ENCODE results near the gene CYP2W1.

CYP2W1 gene

DNA sequence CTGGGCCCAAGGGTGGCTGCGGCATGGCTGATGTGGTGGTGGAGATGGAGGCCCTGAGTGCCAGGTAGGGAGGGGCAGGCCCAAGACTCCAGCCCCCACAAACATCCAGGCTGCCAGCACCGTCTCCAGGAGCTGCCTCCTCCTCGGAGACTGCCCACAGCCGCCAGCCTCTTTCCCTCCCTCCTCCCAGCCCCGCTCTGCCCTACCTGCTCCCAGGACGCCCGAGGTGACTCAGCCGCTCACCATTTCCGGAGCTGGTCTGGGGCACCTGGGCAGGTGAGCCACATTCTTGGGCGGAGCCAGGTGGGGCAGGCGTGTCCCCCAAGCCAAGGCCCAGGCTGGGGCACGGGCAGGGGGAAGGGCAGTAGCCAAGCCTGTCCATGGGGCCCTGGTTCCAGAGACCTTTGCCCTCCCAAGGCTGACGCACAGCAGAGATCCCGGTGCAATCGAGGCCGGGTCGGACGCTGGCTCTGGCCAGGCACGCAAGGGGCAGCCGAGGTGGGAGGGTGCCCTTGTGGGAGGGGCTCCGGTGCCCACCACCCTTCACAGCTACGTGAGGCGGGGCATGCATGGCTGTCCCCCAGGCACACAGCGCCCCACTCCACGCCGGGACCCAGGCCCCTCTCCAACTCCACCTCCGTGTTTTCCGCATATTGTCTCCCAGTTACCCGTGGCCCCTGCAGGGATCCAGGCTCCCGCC, 37.3 kb upstream of the CYP2W1 start:
- no peak for DNase-seq
- peaks cover 19% of the 10 kb centered on the region for H3K4me1 Mint-ChIP-seq (ENCODE audit: low read depth)
- peaks cover 3% of the 10 kb centered on the region for H3K9me3 Mint-ChIP-seq
- peaks cover 25% of the 10 kb centered on the region for H3K36me3 Mint-ChIP-seq (ENCODE audit: low read depth)
- no peak overlapping the region for H3K4me3 Mint-ChIP-seq
- no peaks in the 10 kb centered on the region for H3K27me3 Mint-ChIP-seq
- H3K27ac Mint-ChIP-seq: no peak overlapping the region

DNA sequence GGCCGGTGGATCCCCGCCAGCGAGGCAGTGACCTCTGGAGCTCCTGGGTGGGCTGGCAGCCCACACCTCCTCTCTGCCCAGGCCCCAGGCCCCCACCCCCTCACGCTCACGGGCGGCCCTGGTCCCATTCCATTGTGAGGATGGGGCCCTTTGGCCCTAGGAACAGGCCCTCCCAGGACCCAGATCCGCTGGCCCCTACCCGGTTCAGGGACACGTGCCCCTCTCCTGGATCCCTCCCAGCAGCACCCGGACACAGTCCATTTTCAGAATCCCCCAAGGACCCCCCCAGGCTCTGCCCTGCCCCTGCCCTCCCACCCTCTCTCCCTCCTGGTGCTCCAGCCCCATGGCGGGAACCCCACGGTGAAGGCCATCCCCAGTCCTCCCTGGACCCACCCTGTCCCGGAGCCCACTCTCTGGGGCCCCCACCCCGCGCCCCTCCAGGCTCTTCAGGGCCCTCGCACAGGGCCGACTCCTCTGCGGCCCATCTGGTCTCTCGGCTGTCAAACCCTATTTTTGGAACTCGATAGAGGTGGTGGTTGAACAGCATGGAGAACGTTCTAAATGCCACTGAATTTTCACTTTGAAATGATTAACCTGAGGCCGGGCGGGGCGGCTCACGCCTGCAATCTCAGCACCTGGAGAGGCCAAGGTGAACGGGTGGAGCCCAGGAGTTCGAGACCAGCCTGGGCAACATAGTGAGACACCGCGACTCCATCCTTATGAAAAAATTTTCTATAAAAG, 36.6 kb upstream of the CYP2W1 start:
- peaks cover 26% of the 10 kb centered on the region for H3K36me3 Mint-ChIP-seq (ENCODE audit: low read depth)
- no peak for DNase-seq

DNA sequence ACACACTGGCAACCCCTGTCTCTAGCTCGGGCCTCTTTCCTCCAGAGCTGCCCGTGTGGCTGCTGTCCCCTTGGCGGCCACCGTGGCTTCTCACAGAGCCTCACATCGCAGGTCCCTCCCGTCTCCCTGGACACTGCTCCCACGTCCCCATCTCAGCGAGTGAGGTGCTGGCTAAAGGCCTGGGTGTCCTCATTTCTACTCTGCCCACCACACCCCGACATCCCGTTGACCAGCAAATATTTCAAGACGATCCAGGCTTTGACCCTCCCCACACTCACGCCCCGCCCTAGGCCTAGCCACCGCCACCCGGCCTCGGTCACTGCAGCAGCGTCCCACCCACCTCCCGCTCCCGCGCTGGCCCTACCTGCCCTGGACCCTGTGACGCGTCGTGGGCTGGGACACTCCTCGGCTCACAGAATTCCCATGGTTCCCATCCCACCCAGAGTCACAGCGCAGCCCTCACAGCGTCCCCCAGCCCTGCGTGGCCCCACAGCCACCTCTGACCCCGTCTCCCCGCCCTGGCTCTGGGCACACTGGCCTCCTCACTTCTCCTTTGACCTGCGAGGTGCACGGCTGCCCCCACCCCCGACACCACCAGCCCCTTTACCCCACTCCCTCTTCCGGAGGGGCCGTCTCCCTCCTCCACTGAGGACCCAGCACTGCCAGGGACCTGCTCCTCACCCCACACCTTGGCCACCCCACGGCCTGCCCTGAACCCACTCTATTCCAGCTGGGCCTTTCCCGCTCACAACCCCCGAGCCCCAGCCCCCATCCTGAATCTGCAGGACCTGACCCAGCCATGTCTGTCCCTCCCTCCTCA, 35.4 kb upstream of the CYP2W1 start:
- peaks cover 10% of the 10 kb centered on the region for H3K4me1 Mint-ChIP-seq (ENCODE audit: low read depth)
- no peak for DNase-seq
- H3K36me3 Mint-ChIP-seq (ENCODE audit: low read depth): peaks cover 31% of the 10 kb centered on the region
- H3K27ac Mint-ChIP-seq: no peak overlapping the region
- H3K27me3 Mint-ChIP-seq: no peaks in the 10 kb centered on the region
- H3K9me3 Mint-ChIP-seq: no peaks in the 10 kb centered on the region
- no peak overlapping the region for H3K4me3 Mint-ChIP-seq

More for the DNA sequence above, 36.6 kb upstream of the CYP2W1 start:
- Mint-ChIP-seq H3K9me3 (no peaks in the 10 kb centered on the region), H3K4me3 (no peak overlapping the region), H3K27ac (no peak overlapping the region), H3K4me1 (ENCODE audit: low read depth) (peaks cover 15% of the 10 kb centered on the region), H3K27me3 (no peaks in the 10 kb centered on the region)

DNA sequence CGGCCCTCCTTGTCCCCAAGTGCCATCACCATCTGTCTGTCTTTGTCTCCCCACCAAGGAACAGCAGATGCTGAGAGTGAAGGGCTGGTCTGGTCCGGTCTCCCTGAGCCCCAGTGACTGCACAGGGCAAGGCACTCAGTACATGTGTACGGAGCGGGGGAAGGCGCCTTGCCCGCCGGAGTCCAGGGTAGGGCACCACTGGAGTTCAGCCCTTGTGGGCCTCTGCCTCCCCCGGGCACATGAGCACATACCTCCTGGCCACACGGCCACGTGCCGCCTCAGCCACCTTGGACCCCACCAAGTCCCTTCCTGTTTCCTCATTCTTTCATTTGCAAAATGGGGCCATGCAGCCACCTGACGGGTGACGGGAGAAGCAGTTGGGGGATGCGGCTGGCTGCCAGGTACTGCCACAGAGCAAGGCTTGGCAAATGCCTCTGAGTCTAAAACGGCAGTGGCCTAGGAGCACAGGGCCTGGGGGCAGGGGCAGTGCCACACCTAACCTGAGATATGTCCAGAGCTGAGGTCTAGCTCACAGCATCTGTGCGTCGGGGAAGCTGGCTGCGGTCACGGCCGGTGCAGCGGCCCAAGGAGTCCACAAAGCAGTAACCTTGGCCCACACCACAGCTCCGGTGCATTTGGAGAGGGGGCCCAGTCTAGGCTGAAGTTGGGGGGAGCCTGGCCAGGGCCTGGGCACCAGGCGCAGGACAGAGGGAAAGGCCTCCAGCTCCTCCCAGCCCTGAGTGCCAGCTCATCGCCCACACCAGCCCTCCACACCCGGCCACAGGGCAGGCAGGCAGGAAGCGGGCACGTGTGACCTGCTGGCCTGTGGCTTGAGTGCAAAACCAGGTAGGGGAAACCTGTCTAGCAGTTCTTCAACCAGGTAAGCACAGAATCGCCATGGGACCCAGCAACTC, 33.7 kb upstream of the CYP2W1 start:
- DNase-seq: no peak
- Mint-ChIP-seq H3K4me1 (ENCODE audit: low read depth) (peaks cover 11% of the 10 kb centered on the region), H3K27me3 (no peaks in the 10 kb centered on the region), H3K36me3 (ENCODE audit: low read depth) (peaks cover 31% of the 10 kb centered on the region), H3K4me3 (no peak overlapping the region), H3K9me3 (no peaks in the 10 kb centered on the region), H3K27ac (no peak overlapping the region)

DNA sequence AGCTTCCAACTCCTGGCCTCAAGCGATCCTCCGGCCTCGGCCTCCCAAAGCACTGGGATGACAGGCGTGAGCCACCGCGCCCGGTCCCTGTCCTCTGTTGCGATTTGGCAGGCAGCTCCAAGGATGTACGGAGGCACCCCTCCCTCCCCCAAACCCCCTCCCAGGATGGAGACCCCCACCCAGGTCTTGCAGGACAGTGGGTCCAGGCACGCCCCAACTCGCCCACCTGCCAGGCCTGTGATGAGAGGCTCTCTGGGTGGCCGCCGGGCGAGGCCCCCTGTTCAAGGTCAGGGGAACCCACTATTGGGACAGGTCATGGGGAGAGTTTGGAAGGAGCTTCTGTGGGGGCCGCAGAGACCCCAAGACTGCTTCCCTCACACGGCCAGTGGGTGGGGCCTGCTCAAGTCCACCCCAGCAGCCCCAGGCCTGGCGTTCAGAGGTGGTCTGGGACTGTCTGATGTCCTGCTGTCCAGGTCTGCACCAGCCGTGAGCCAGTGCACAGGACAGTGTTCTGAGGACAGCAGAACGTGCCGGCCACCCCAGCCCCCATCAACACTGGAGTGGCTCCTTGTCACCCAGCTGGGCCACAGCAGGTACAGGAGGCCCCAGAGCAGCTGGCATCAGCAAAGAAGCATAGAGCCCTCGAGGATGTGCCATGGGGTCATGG, 31.0 kb upstream of the CYP2W1 start:
- H3K27ac Mint-ChIP-seq: no peak overlapping the region
- H3K9me3 Mint-ChIP-seq: no peaks in the 10 kb centered on the region
- peaks cover 9% of the 10 kb centered on the region for H3K27me3 Mint-ChIP-seq
- no peak for DNase-seq
- H3K4me3 Mint-ChIP-seq: peak overlapping the region; percentile 64
- H3K36me3 Mint-ChIP-seq (ENCODE audit: low read depth): peaks cover 28% of the 10 kb centered on the region
- peaks cover 14% of the 10 kb centered on the region for H3K4me1 Mint-ChIP-seq (ENCODE audit: low read depth)

DNA sequence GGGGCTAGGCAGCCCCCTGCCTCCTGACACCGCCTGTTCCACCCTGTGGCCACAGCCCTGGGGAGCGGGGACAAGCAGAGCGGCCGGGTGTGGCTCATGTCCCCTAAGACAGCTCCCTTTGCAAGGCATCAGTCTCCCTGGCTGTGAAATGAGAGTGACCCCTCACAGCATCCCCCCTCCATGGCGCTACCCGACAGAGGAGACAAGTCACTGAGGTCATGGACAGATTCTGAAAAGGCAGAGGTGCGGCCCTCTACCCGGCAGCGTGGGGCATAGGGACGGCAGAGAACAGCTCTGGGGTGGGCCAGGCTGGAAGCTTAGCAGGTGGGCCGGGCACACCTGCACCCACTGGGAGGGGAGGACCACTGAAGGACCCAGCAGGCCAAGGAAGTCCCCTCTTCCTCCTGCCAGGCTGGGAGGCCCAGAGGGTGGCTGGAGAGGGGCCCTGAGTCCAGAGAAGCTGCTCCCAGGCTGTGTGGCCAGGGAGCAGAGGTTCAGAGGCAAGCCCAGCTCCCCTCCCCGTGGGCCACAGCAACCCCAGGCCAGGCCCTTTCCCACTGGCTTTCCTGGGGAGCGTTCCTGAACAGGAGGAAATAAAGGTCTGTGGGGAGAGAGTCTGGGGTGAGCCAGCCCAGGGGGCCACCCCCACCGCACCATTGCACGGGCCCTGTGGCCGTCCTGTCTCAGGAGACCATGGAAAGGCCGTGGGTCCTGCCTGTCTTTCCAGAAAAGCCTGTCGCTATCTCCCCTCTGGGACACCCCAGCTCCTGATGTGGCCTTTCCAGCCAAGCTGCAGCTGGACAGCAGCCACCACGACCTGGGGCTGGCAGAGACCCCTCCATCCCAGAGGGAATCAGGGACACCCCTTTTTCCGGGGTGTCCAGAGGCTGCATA, 30.2 kb upstream of the CYP2W1 start:
- Mint-ChIP-seq H3K36me3 (ENCODE audit: low read depth) (peaks cover 26% of the 10 kb centered on the region), H3K27ac (peak overlapping the region; percentile 47), H3K9me3 (no peaks in the 10 kb centered on the region), H3K4me1 (ENCODE audit: low read depth) (peaks cover 14% of the 10 kb centered on the region), H3K4me3 (peak overlapping the region; percentile 64), H3K27me3 (peaks cover 9% of the 10 kb centered on the region)
- no peak for DNase-seq

DNA sequence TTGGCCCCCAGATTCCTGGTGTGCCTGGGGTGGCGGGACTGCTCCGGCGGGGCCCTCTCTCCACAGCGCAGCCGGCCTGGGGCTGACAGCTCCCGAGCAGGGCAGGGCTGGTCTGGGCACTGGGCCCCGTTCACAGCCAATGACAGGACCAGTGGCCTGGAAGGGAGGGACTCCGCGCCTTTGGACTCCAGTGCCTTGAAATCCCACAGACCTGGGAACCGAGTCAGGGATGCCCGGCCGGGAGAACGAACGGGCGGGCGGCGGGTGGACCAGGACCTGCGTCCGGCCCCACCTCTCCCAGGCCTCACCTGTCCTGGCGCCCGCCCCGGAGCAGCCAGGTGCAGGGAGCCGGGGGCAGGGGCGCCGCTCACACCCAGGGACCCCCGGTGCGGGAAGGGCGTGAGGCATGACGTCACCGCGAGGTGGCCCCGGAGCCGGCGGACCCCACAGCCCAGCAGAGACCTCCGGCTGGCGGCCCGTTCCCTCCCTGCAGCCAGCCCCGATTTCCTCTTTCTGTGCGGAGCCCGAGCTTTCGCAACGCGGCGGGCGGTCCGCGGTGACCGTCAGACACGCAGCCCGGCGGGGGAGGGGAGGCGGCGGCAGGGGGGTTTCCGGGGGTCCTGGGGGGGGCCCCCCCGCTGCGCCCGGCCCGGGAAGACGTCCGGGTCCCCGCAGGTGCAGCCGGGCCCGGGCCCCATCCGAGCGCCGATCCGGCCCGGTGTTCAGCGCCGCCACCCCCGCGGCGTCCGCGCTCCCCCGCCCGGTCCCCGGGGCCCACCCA, 29.2 kb upstream of the CYP2W1 start:
- DNase-seq: peak; percentile 65
- H3K4me1 Mint-ChIP-seq (ENCODE audit: low read depth): peaks cover 14% of the 10 kb centered on the region
- H3K9me3 Mint-ChIP-seq: no peaks in the 10 kb centered on the region
- H3K36me3 Mint-ChIP-seq (ENCODE audit: low read depth): peaks cover 25% of the 10 kb centered on the region
- H3K27ac Mint-ChIP-seq: no peak overlapping the region
- H3K4me3 Mint-ChIP-seq: peak overlapping the region; percentile 63
- peaks cover 9% of the 10 kb centered on the region for H3K27me3 Mint-ChIP-seq

DNA sequence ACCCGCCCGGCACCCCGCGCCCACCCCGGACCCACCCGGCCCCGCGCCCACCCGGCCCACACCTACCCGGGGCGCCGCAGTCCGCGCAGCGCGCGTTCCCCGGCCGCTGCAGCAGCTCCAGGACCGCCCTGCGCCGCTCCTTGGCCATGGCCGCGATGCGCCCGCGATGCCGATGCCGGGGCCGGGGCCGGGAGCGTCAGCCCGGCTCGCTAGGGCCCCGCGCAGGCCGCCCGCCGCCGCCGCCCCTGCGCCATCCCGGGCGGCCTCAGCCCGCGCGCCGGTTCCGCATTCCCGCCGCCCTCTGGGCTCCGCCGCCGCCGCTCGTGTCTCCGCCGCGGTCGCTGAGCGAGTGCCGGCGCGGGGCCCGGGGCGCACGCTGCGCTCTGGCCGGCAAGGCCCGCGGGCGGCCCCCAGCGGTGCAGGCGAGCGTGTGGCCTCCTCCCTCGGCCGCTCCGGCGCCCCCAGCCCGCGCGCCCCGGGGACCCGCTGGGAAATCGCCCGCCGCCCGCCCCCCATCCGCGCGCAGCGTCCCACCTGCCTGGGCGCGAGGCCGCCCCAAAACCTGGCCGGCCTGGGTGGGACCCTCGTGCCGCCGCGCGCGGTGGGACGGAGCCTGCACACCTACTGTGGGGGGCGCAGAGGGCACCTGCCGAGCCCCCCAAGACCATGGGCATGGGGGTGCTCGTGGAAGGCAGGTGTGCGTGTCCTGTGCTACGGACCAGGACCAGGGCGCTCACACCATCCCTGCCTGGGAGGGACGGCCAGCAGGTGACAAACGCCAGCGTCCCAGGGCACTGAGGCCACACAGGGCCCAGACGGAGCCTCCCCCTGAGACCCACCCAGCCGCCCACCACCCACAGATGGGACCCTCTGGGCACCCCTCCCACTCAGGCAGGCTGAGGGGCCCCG, 28.4 kb upstream of the CYP2W1 start, which contains the start of gene ADAP1:
ADAP1 (minus strand) TSS at position 351 of the 909 bp plus-strand sequence; CDS start at position 148, 203 bp downstream.
- no peaks in the 10 kb centered on the region for H3K9me3 Mint-ChIP-seq
- H3K4me1 Mint-ChIP-seq (ENCODE audit: low read depth): peaks cover 14% of the 10 kb centered on the region
- peaks cover 16% of the 10 kb centered on the region for H3K36me3 Mint-ChIP-seq (ENCODE audit: low read depth)
- peak; percentile 81 for DNase-seq
- peak within 1 kb of the TSS; percentile 71 for H3K4me3 Mint-ChIP-seq
- peak within 1 kb of the TSS; percentile 57 for H3K27ac Mint-ChIP-seq
- peaks cover 9% of the 10 kb centered on the region for H3K27me3 Mint-ChIP-seq

DNA sequence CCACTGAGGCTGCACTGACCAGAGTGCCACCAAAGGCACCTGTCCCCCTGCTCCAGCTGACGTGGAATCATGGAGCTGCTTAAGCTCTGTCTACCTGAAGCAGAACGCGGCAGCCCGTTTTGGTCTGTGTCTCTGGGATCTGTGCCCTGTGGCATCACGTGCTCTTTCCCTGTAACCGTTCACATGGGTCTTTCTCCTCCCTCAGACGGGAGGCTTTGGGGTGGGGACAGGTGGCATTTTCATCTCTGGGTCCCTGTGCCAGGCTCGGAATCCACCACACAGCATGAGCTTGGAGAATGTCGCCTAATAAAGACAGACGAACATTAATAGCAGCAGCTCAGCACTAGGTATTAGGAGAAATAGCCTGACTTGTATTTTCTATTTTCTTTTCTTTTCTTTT, 26.9 kb upstream of the CYP2W1 start:
- peaks cover 8% of the 10 kb centered on the region for H3K4me1 Mint-ChIP-seq (ENCODE audit: low read depth)
- H3K27me3 Mint-ChIP-seq: peaks cover 9% of the 10 kb centered on the region
- H3K27ac Mint-ChIP-seq: no peak overlapping the region
- H3K4me3 Mint-ChIP-seq: peak overlapping the region; percentile 51
- DNase-seq: no peak
- H3K9me3 Mint-ChIP-seq: no peaks in the 10 kb centered on the region
- H3K36me3 Mint-ChIP-seq (ENCODE audit: low read depth): peaks cover 5% of the 10 kb centered on the region

DNA sequence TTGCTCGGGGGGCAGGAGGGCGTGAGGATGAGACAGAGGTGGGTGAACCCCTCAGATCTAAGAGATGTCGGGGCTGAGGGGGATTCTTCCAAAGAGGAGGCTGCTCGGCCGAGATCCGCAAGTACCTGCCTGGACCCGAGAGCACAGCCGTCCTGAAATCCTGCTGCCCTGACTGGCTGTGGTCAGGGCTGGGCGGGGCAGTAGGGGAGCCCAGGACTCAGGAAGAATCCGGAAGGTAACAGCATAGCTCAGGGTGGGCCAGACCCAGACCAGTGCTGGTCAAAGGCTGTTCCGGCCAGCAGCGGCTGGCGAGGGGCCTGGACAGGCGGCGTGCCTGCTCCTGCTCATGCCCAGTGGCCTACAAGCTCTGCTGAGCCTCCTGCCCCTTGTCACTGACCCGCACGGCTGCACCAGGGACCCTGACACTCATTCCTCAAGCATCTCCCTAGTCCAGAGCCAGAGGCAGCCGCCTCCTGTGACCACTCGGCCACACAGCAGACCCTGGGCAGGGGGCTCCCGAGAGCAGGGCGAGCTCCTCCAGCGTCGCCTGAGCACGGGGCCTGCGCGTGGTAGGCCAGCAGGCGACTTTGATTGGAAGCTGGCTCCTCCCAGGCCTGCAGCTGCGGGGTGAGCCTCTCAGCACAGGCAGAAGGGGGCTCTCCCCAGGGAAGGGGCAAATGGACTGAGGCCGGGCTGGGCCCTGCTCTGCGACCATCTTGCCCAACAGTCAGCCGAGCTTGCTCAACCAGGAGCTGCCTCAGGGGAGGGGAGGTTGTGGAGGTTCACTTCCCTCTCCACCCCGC, 25.4 kb upstream of the CYP2W1 start:
- Mint-ChIP-seq H3K27me3 (peaks cover 13% of the 10 kb centered on the region), H3K27ac (no peak overlapping the region), H3K9me3 (no peaks in the 10 kb centered on the region), H3K4me1 (ENCODE audit: low read depth) (peaks cover 4% of the 10 kb centered on the region), H3K36me3 (ENCODE audit: low read depth) (no peaks in the 10 kb centered on the region), H3K4me3 (no peak overlapping the region)
- no peak for DNase-seq

Data from activated T-cell treated with anti-CD3 and anti-CD28 coated beads, Interleukin-2, amount 50 U/mL, for 24 hours (primary cell).